ENCODE measurements around the gene AK8.

AK8 gene

GRCh38 chr9:132699956-132700355 lies 178.1 kb downstream of the AK8 start:
- WGBS, 2 donors (ENCODE audit: extremely low coverage in 2 of 2, insufficient read length in 2 of 2, insufficient replicate concordance in 1 of 2): no CpG with 5 or more reads among the region's 1 CpG
- Histone ChIP-seq H2BK120ac (ENCODE audit: low read depth, low read length) (no peak overlapping the region), H3K18ac (ENCODE audit: low read length) (no peak overlapping the region), H2BK12ac (ENCODE audit: low read length) (no peak overlapping the region), H3K23ac (ENCODE audit: low read depth, low read length, poor library complexity) (no peak overlapping the region), H4K91ac (ENCODE audit: low read depth, low read length, poor library complexity) (no peak overlapping the region), H3K14ac (ENCODE audit: low read length) (no peak overlapping the region), H2AK5ac (ENCODE audit: low read depth, low read length) (no peak overlapping the region), H3K4me2 (ENCODE audit: insufficient read depth, low read length, poor library complexity, severe bottlenecking) (no peak overlapping the region), H3K9me3 (replicated peaks in 1 of 2; ENCODE audit: control insufficient read depth in 2 of 2, insufficient read depth in 1 of 2, low read depth in 1 of 2, low read length in 2 of 2) (peaks cover 6 to 26% of the 10 kb centered on the region in 2 donors), H3K27me3 (ENCODE audit: control insufficient read depth in 3 of 3, insufficient read depth in 3 of 3, low read depth in 1 of 3, low read length in 3 of 3) (no peaks in the 10 kb centered on the region), H3K4me3 (ENCODE audit: low read length in 2 of 2) (no peak overlapping the region), H2AFZ (ENCODE audit: low read length) (no peak overlapping the region), H2BK5ac (ENCODE audit: low read length) (no peak overlapping the region), H3K27ac (replicated peaks; ENCODE audit: low read length) (no peak overlapping the region), H3K79me1 (ENCODE audit: low read depth, low read length) (no peaks in the 10 kb centered on the region), H3K4me1 (ENCODE audit: control insufficient read depth in 2 of 2, insufficient read depth in 1 of 2, low read depth in 1 of 2, low read length in 2 of 2) (no peaks in the 10 kb centered on the region), H3K36me3 (replicated peaks in 1 of 2; ENCODE audit: control insufficient read depth in 2 of 2, insufficient read depth in 2 of 2, low read length in 2 of 2) (no peaks in the 10 kb centered on the region), H4K8ac (ENCODE audit: low read depth, low read length) (no peak overlapping the region), H2BK15ac (ENCODE audit: low read length) (no peak overlapping the region), H3K9ac (ENCODE audit: low read depth, low read length, poor library complexity) (no peak overlapping the region), H3K4ac (ENCODE audit: low read length) (no peak overlapping the region)
- no peak for DNase-seq (ENCODE audit: low spot score)

- Histone ChIP-seq H2AK5ac (ENCODE audit: low read depth, low read length) (no peak overlapping the region), H2BK5ac (ENCODE audit: low read length) (no peak overlapping the region), H4K8ac (ENCODE audit: low read depth, low read length) (no peak overlapping the region), H4K91ac (ENCODE audit: low read depth, low read length, poor library complexity) (no peak overlapping the region), H2BK120ac (ENCODE audit: low read depth, low read length) (no peak overlapping the region), H3K4ac (ENCODE audit: low read length) (no peak overlapping the region), H3K4me2 (ENCODE audit: insufficient read depth, low read length, poor library complexity, severe bottlenecking) (no peak overlapping the region), H2BK15ac (ENCODE audit: low read length) (no peak overlapping the region), H3K9ac (ENCODE audit: low read depth, low read length, poor library complexity) (no peak overlapping the region), H3K27ac (replicated peaks; ENCODE audit: low read length) (no peak overlapping the region), H3K23ac (ENCODE audit: low read depth, low read length, poor library complexity) (no peak overlapping the region), H3K18ac (ENCODE audit: low read length) (no peak overlapping the region), H3K9me3 (replicated peaks in 1 of 2; ENCODE audit: control insufficient read depth in 2 of 2, insufficient read depth in 1 of 2, low read depth in 1 of 2, low read length in 2 of 2) (peaks cover 6 to 26% of the 10 kb centered on the region in 2 donors), H3K4me1 (ENCODE audit: control insufficient read depth in 2 of 2, insufficient read depth in 1 of 2, low read depth in 1 of 2, low read length in 2 of 2) (no peaks in the 10 kb centered on the region), H3K79me1 (ENCODE audit: low read depth, low read length) (no peaks in the 10 kb centered on the region), H3K4me3 (ENCODE audit: low read length in 2 of 2) (no peak overlapping the region), H3K27me3 (ENCODE audit: control insufficient read depth in 3 of 3, insufficient read depth in 3 of 3, low read depth in 1 of 3, low read length in 3 of 3) (no peaks in the 10 kb centered on the region), H2AFZ (ENCODE audit: low read length) (no peak overlapping the region), H2BK12ac (ENCODE audit: low read length) (no peak overlapping the region), H3K36me3 (replicated peaks in 1 of 2; ENCODE audit: control insufficient read depth in 2 of 2, insufficient read depth in 2 of 2, low read length in 2 of 2) (no peaks in the 10 kb centered on the region), H3K14ac (ENCODE audit: low read length) (no peak overlapping the region)
- no CpG with 5 or more reads among the region's 4 CpGs for WGBS, 2 donors (ENCODE audit: extremely low coverage in 2 of 2, insufficient read length in 2 of 2, insufficient replicate concordance in 1 of 2)
- no peak for DNase-seq (ENCODE audit: low spot score)
Observed at GRCh38 chr9:132698989-132699388, 179.1 kb downstream of the AK8 start.

- no peak overlapping the region for H2AFZ ChIP-seq (ENCODE audit: low read length)
Observed at GRCh38 chr9:132697230-132697629, 180.9 kb downstream of the AK8 start.

GRCh38 chr9:132694144-132694543 lies 183.9 kb downstream of the AK8 start:
- H3K23ac ChIP-seq (ENCODE audit: low read depth, low read length, poor library complexity): no peak overlapping the region
- peaks cover 14 to 35% of the 10 kb centered on the region in 2 donors for H3K36me3 ChIP-seq (replicated peaks in 1 of 2; ENCODE audit: control insufficient read depth in 2 of 2, insufficient read depth in 2 of 2, low read length in 2 of 2)
- H3K4me1 ChIP-seq (ENCODE audit: control insufficient read depth in 2 of 2, insufficient read depth in 1 of 2, low read depth in 1 of 2, low read length in 2 of 2): no peaks in the 10 kb centered on the region
- no peak overlapping the region for H2BK120ac ChIP-seq (ENCODE audit: low read depth, low read length)
- H3K18ac ChIP-seq (ENCODE audit: low read length): no peak overlapping the region
- H3K27ac ChIP-seq (replicated peaks; ENCODE audit: low read length): no peak overlapping the region
- no peak overlapping the region for H2AFZ ChIP-seq (ENCODE audit: low read length)
- H2AK5ac ChIP-seq (ENCODE audit: low read depth, low read length): no peak overlapping the region
- peaks cover 9 to 23% of the 10 kb centered on the region in 2 donors for H3K9me3 ChIP-seq (replicated peaks in 1 of 2; ENCODE audit: control insufficient read depth in 2 of 2, insufficient read depth in 1 of 2, low read depth in 1 of 2, low read length in 2 of 2)
- no peak overlapping the region for H2BK15ac ChIP-seq (ENCODE audit: low read length)
- H3K14ac ChIP-seq (ENCODE audit: low read length): no peak overlapping the region
- no peak overlapping the region for H3K4me2 ChIP-seq (ENCODE audit: insufficient read depth, low read length, poor library complexity, severe bottlenecking)
- no peak overlapping the region for H2BK12ac ChIP-seq (ENCODE audit: low read length)
- no peaks in the 10 kb centered on the region for H3K27me3 ChIP-seq (ENCODE audit: control insufficient read depth in 3 of 3, insufficient read depth in 3 of 3, low read depth in 1 of 3, low read length in 3 of 3)
- no peak overlapping the region for H3K4me3 ChIP-seq (ENCODE audit: low read length in 2 of 2)
- H4K8ac ChIP-seq (ENCODE audit: low read depth, low read length): no peak overlapping the region
- no peak overlapping the region for H3K4ac ChIP-seq (ENCODE audit: low read length)
- DNase-seq (ENCODE audit: low spot score): no peak
- H3K9ac ChIP-seq (ENCODE audit: low read depth, low read length, poor library complexity): no peak overlapping the region
- no peak overlapping the region for H4K91ac ChIP-seq (ENCODE audit: low read depth, low read length, poor library complexity)
- H2BK5ac ChIP-seq (ENCODE audit: low read length): no peak overlapping the region
- no CpG with 5 or more reads among the region's 2 CpGs for WGBS, 2 donors (ENCODE audit: extremely low coverage in 2 of 2, insufficient read length in 2 of 2, insufficient replicate concordance in 1 of 2)
- H3K79me1 ChIP-seq (ENCODE audit: low read depth, low read length): no peaks in the 10 kb centered on the region

More at GRCh38 chr9:132697230-132697629, 180.9 kb downstream of the AK8 start:
- Histone ChIP-seq H3K79me1 (ENCODE audit: low read depth, low read length) (no peaks in the 10 kb centered on the region), H3K27me3 (ENCODE audit: control insufficient read depth in 3 of 3, insufficient read depth in 3 of 3, low read depth in 1 of 3, low read length in 3 of 3) (no peaks in the 10 kb centered on the region), H3K9ac (ENCODE audit: low read depth, low read length, poor library complexity) (no peak overlapping the region), H3K9me3 (replicated peaks in 1 of 2; ENCODE audit: control insufficient read depth in 2 of 2, insufficient read depth in 1 of 2, low read depth in 1 of 2, low read length in 2 of 2) (peaks cover 6 to 23% of the 10 kb centered on the region in 2 donors), H2BK15ac (ENCODE audit: low read length) (no peak overlapping the region), H2BK12ac (ENCODE audit: low read length) (no peak overlapping the region), H3K36me3 (replicated peaks in 1 of 2; ENCODE audit: control insufficient read depth in 2 of 2, insufficient read depth in 2 of 2, low read length in 2 of 2) (peaks cover 0 to 5% of the 10 kb centered on the region in 2 donors), H3K18ac (ENCODE audit: low read length) (no peak overlapping the region), H2BK5ac (ENCODE audit: low read length) (no peak overlapping the region), H3K23ac (ENCODE audit: low read depth, low read length, poor library complexity) (no peak overlapping the region), H2BK120ac (ENCODE audit: low read depth, low read length) (no peak overlapping the region), H3K4me2 (ENCODE audit: insufficient read depth, low read length, poor library complexity, severe bottlenecking) (no peak overlapping the region), H3K27ac (replicated peaks; ENCODE audit: low read length) (no peak overlapping the region), H3K4ac (ENCODE audit: low read length) (no peak overlapping the region), H3K4me1 (ENCODE audit: control insufficient read depth in 2 of 2, insufficient read depth in 1 of 2, low read depth in 1 of 2, low read length in 2 of 2) (no peaks in the 10 kb centered on the region), H3K14ac (ENCODE audit: low read length) (no peak overlapping the region), H3K4me3 (ENCODE audit: low read length in 2 of 2) (no peak overlapping the region), H4K8ac (ENCODE audit: low read depth, low read length) (no peak overlapping the region), H4K91ac (ENCODE audit: low read depth, low read length, poor library complexity) (no peak overlapping the region), H2AK5ac (ENCODE audit: low read depth, low read length) (no peak overlapping the region)
- DNase-seq (ENCODE audit: low spot score): no peak

All from neuronal stem cell (in vitro differentiated cells).